WTC11 (cell line): Measurements from ENCODE around the gene GPC6. TPM values are rescaled to one million over a fixed set of nuclear protein-coding genes. Genes with fewer than 3 reads are reported as not detected.

ENCODE experiments used
- ATAC-seq: fragments of 200-7000 bp; cut with Tn5 transposase; 2 replicates; pipeline ENCODE4 v1.10.0; 2021; ENCODE audit warnings: mild to moderate bottlenecking, moderate library complexity
- CTCF ChIA-PET: fragments of 300-600 bp; sonication (Branson Sonifier 250); formaldehyde crosslinking; loops from one replicate; lab custom pipeline; 2021; ENCODE audit warnings: antibody characterized with exemption; lab: Charles Lee
- POLR2A ChIA-PET: fragments of 350-600 bp; sonication (Branson Sonifier 250); formaldehyde crosslinking; loops from one replicate; lab custom pipeline; 2021; ENCODE audit warnings: antibody characterized with exemption; lab: Charles Lee
- DNase-seq: peaks from one replicate; pipeline ENCODE4 v3.0.0; 2021; ENCODE audit warnings: low spot score
- H3K27ac Mint-ChIP-seq: 2 replicates; pipeline ENCODE4 v1.8.0; 2021; ENCODE audit warnings: mixed read lengths
- H3K27me3 Mint-ChIP-seq: 2 replicates; pipeline ENCODE4 v1.8.0; 2021; ENCODE audit warnings: low read depth, mild to moderate bottlenecking, moderate library complexity, mixed read lengths
- H3K36me3 Mint-ChIP-seq: 2 replicates; pipeline ENCODE4 v1.8.0; 2021; ENCODE audit warnings: mixed read lengths
- H3K4me1 Mint-ChIP-seq: 2 replicates; pipeline ENCODE4 v1.8.0; 2022; ENCODE audit warnings: mixed read lengths
- H3K4me3 Mint-ChIP-seq: 2 replicates; pipeline ENCODE4 v1.8.0; 2021; ENCODE audit warnings: mild to moderate bottlenecking, moderate library complexity, mixed read lengths
- H3K9me3 Mint-ChIP-seq: 2 replicates; pipeline ENCODE4 v1.8.0; 2021; ENCODE audit warnings: mixed read lengths
- AFF4 ChIP-seq: sonication (generic); formaldehyde crosslinking; IDR thresholded peaks from 2 replicates; pipeline ENCODE4 v1.8.1; 2023; ENCODE audit warnings: mild to moderate bottlenecking, missing genetic modification reagents, borderline replicate concordance
- AR ChIP-seq: fragments of 250-450 bp; sonication (Bioruptor Pico); IDR thresholded peaks from 2 replicates; pipeline ENCODE4 v1.9.0; 2021; ENCODE audit warnings: mild to moderate bottlenecking
- ATF6 ChIP-seq: sonication (generic); formaldehyde crosslinking; IDR thresholded peaks from 2 replicates; pipeline ENCODE4 v1.8.1; 2023; ENCODE audit warnings: mild to moderate bottlenecking, missing genetic modification reagents
- HMGA2 ChIP-seq: fragments of 250-450 bp; sonication (Bioruptor Pico); IDR thresholded peaks from 2 replicates; pipeline ENCODE4 v1.4.0; 2021; ENCODE audit warnings: mild to moderate bottlenecking, moderate library complexity
- JAZF1 ChIP-seq: fragments of 250-450 bp; sonication (Bioruptor Pico); IDR thresholded peaks from 2 replicates; pipeline ENCODE4 v1.9.0; 2021; ENCODE audit warnings: moderate library complexity, mild to moderate bottlenecking, inconsistent platforms
- KAT7 ChIP-seq: sonication (generic); formaldehyde crosslinking; IDR thresholded peaks from 2 replicates; pipeline ENCODE4 v1.8.1; 2023; ENCODE audit warnings: missing genetic modification reagents, mild to moderate bottlenecking, borderline replicate concordance
- PRDM15 ChIP-seq: sonication (generic); formaldehyde crosslinking; IDR thresholded peaks from 2 replicates; pipeline ENCODE4 v1.8.0; 2022; ENCODE audit warnings: missing genetic modification reagents
- SP1 ChIP-seq: sonication (generic); formaldehyde crosslinking; conservative IDR thresholded peaks from 2 replicates; pipeline ENCODE4 v1.8.1; 2022; ENCODE audit warnings: missing genetic modification reagents
- STAT6 ChIP-seq: sonication (generic); formaldehyde crosslinking; conservative IDR thresholded peaks from 2 replicates; pipeline ENCODE4 v1.8.1; 2023; ENCODE audit warnings: mild to moderate bottlenecking, low read depth, missing genetic modification reagents, moderate library complexity
- USF2 ChIP-seq: sonication (generic); formaldehyde crosslinking; IDR thresholded peaks from 2 replicates; pipeline ENCODE4 v1.8.1; 2023; ENCODE audit warnings: mild to moderate bottlenecking, missing genetic modification reagents, moderate library complexity
- ZMAT4 ChIP-seq: fragments of 250-450 bp; sonication (Bioruptor Pico); IDR thresholded peaks from 2 replicates; pipeline ENCODE4 v1.9.0; 2021; ENCODE audit warnings: mild to moderate bottlenecking
- total RNA-seq: library from RNA; stranded (reverse); gene quantifications from 3 replicates; pipeline ENCODE4 v1.2.3, GENCODE V29; 2021

GPC6 gene
- total RNA-seq, 1 experiment from 2014 or later: 19.5 TPM

GRCh38 chr13:94313926-94314325 is 1087.3 kb downstream of the GPC6 start (continued):
- TF ChIP-seq AR (CRISPR knock-in tag) (no peak), ZMAT4 (CRISPR knock-in tag) (no peak), AFF4 (CRISPR knock-in tag) (no peak), JAZF1 (no peak), KAT7 (no peak), PRDM15 (CRISPR knock-in tag) (no peak)

- H3K9me3 Mint-ChIP-seq: no peaks in the 10 kb centered on the region
- CTCF ChIA-PET: no interaction called here
- no peaks in the 10 kb centered on the region for H3K36me3 Mint-ChIP-seq
- DNase-seq: no peak
- H3K4me3 Mint-ChIP-seq: no peak overlapping the region
- H3K27ac Mint-ChIP-seq: no peak overlapping the region
- no peak for TF ChIP-seq USF2
- H3K4me1 Mint-ChIP-seq: peaks cover 32% of the 10 kb centered on the region
- no peak for ATAC-seq
- POLR2A ChIA-PET: no interaction called here
- no peaks in the 10 kb centered on the region for H3K27me3 Mint-ChIP-seq
Observed at GRCh38 chr13:94315188-94315587, 1088.6 kb downstream of the GPC6 start.

GRCh38 chr13:94317063-94317491 is 1090.5 kb downstream of the GPC6 start:
- DNase-seq (no peak), ATAC-seq (no peak)
- H3K27me3 Mint-ChIP-seq: no peaks in the 10 kb centered on the region
- H3K27ac Mint-ChIP-seq: 0 out of 2 replicates have a peak overlapping the region, but pooled peaks have one; percentile 47
- ChIA-PET POLR2A (no interaction called here), CTCF (no interaction called here)
- H3K9me3 Mint-ChIP-seq: peaks cover 10% of the 10 kb centered on the region
- H3K4me1 Mint-ChIP-seq: peaks cover 24% of the 10 kb centered on the region
- H3K4me3 Mint-ChIP-seq: no peak overlapping the region
- H3K36me3 Mint-ChIP-seq: no peaks in the 10 kb centered on the region
- TF ChIP-seq ATF6 (CRISPR knock-in tag): no peak
- no peak for TF ChIP-seq KAT7
- TF ChIP-seq SP1 (CRISPR knock-in tag): no peak
- no peak for TF ChIP-seq STAT6 (CRISPR knock-in tag)
- no peak for TF ChIP-seq HMGA2
